ENCODE measurements around the gene ANGPTL4.

Gene ANGPTL4

DNA sequence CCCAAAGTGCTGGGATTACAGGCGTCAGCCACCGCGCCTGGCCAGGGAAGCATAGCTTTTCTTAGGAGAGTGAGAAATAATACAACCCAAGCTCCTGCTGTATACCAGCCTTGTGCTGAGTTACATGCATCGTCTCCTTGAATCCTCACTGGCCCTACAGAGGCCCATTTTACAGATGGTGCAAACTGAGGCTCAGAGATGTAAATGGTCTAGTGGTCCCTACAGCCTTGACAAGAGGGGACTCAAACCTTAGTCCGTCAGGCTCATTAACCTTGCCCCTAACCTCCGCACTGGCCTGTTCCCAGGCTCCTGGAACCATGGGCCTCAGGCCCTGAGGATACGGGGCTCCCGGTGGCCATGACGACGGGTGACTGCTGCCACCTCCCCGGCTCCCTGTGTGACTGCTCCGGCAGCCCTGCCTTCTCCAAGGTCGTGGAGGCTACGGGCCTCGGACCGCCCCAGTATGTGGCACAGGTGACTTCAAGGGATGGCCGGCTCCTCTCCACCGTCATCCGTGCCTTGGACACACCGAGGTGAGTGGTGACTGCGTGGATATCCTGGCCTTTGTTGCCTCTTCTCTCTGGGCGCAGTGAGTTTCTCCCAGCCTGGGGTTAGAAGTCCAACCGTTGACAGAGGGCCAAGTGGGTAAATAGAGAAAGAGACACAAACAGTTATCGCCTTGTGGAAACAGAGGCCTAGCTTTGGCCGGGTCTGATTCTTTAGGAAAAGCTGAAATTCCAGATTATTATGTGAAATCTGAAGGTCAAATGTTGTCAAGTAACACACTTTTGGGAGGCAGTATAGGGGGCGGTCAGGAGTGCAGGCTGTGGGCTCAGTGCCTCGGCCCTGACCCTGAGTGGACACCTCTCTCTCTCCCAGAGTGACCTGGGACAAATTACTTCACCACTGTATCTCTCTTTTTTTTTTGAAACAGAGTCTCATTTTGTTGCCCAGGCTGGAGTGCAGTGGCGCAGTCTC, 57.8 kb downstream of the ANGPTL4 start:
- no peak for DNase-seq

DNA sequence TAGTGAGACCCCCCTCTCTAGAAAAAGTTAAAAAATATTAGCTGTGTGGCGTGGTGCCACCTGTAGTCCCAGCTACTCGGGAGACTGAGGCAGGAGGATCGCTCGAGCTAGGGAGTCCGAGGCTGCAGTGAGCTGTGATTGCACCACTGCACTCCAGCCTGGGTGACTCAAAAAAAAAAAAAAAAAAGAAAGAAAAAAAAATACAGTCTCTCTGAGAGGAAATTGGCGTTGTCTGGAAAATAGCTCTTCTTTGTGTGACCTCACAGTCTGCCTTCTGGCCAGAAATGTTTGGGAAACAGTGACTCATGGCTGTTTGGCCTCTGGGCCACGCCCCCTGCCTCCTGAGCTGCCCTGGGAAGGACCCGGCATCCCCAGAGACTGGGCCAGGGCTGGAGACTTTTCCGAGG, 59.9 kb downstream of the ANGPTL4 start:
- no peak for DNase-seq
